Astrocyte (in vitro differentiated cells and primary cell): ENCODE data around the gene STRAP.

Experiments
- CTCF ChIP-seq: IDR thresholded peaks from 2 replicates; pipeline ENCODE4 v1.5.1; 2011; ENCODE audit warnings: low read depth, mild to moderate bottlenecking, inconsistent platforms, low read length, moderate library complexity; ENCODE audit not compliant: insufficient read depth
- EZH2 ChIP-seq: IDR thresholded peaks from 2 replicates; pipeline ENCODE4 v1.6.1; 2012; ENCODE audit warnings: mild to moderate bottlenecking, low read length, inconsistent platforms; ENCODE audit not compliant: insufficient read depth

- TF ChIP-seq CTCF (no peak), EZH2 (no peak)
Observed at GRCh38 chr12:15910468-15910863, 28.3 kb downstream of the STRAP start.
